GM12878 (cell line): ENCODE data around the gene MLPH.

Source experiments
- EZH2 ChIP-seq: IDR thresholded peaks from 2 replicates; pipeline ENCODE4 v1.6.1; 2012; ENCODE audit warnings: low read depth, mild to moderate bottlenecking, control low read depth, inconsistent platforms, low read length, borderline replicate concordance; ENCODE audit not compliant: control insufficient read depth
- HCFC1 ChIP-seq: fragments of 150-350 bp; IDR thresholded peaks from 2 replicates; pipeline ENCODE4 v1.6.1; 2014; ENCODE audit warnings: low read length
- MYC ChIP-seq: IDR thresholded peaks from 2 replicates; pipeline ENCODE4 v1.6.1; 2011; ENCODE audit warnings: mild to moderate bottlenecking, low read length, moderate library complexity, inconsistent platforms; ENCODE audit not compliant: insufficient read depth, insufficient replicate concordance, insufficient read length, severe bottlenecking
- NFXL1 ChIP-seq: fragments of 450-650 bp; IDR thresholded peaks from 2 replicates; pipeline ENCODE4 v1.6.1; 2017; ENCODE audit warnings: antibody characterized with exemption, mild to moderate bottlenecking, borderline replicate concordance
- NFYB ChIP-seq: IDR thresholded peaks from 2 replicates; pipeline ENCODE4 v1.6.1; 2011; ENCODE audit warnings: low read depth, mild to moderate bottlenecking, low read length, improper control_type of control experiment, moderate library complexity; ENCODE audit not compliant: insufficient read depth
- POLR2AphosphoS5 ChIP-seq: IDR thresholded peaks from 2 replicates; pipeline ENCODE4 v1.6.1; 2011; ENCODE audit warnings: mild to moderate bottlenecking, low read length, inconsistent platforms

- TF ChIP-seq POLR2AphosphoS5 (no peak), NFXL1 (no peak), NFYB (no peak), HCFC1 (no peak), EZH2 (no peak), MYC (no peak)
Measured at GRCh38 chr2:237568121-237568660, 81.1 kb downstream of the MLPH start.
